ENCODE data around the gene TSR3.
A peak's percentile ranks its signal among the peaks of the same experiment; 100 is the strongest.

TSR3 gene

GRCh38 chr16:1380195-1380594 lies 28.5 kb upstream of the TSR3 start:
- no peak overlapping the region for H4K8ac ChIP-seq (ENCODE audit: low read length)
- H2AK5ac ChIP-seq (ENCODE audit: low read length, severe bottlenecking): no peak overlapping the region
- H4K91ac ChIP-seq (ENCODE audit: low read length): no peak overlapping the region
- no peak overlapping the region for H3K18ac ChIP-seq (ENCODE audit: low read depth in 1 of 2, low read length in 2 of 2)
- peaks cover 19 to 52% of the 10 kb centered on the region in 2 experiments for H3K36me3 ChIP-seq (ENCODE audit: control insufficient read depth in 1 of 2, insufficient read depth in 2 of 2, low read depth in 1 of 2, low read length in 2 of 2)
- no peaks in the 10 kb centered on the region for H3K27me3 ChIP-seq (ENCODE audit: control insufficient read depth in 1 of 2, insufficient read depth in 1 of 2, low read length in 2 of 2)
- H3K27ac ChIP-seq (ENCODE audit: low read length, poor library complexity, severe bottlenecking): no peak overlapping the region
- H3K9me3 ChIP-seq (ENCODE audit: control insufficient read depth, low read length): no peaks in the 10 kb centered on the region
- no peak overlapping the region for H3K9ac ChIP-seq (ENCODE audit: low read length)
- H3K4me2 ChIP-seq (ENCODE audit: low read length, poor library complexity, severe bottlenecking): no peak overlapping the region
- no peak overlapping the region for H2AFZ ChIP-seq (ENCODE audit: low read depth, low read length)
- DNase-seq: no peak
- H2BK5ac ChIP-seq (ENCODE audit: low read depth, low read length, poor library complexity, severe bottlenecking): no peak overlapping the region
- no peak overlapping the region for H2BK15ac ChIP-seq (ENCODE audit: low read depth, poor library complexity, severe bottlenecking)
- no peak overlapping the region for H3K14ac ChIP-seq (ENCODE audit: low read length in 2 of 2)
- H3K23ac ChIP-seq (ENCODE audit: low read length in 2 of 2): no peak overlapping the region
- no peak overlapping the region for H2BK120ac ChIP-seq (ENCODE audit: low read depth, low read length)
- 71% methylated on average over 9 of the region's 10 CpGs for WGBS
- peaks cover 15% of the 10 kb centered on the region for H3K79me1 ChIP-seq (replicated peaks; ENCODE audit: low read length, poor library complexity, severe bottlenecking)
- no peak overlapping the region for H2BK12ac ChIP-seq (ENCODE audit: low read length in 2 of 2)
- H3K4ac ChIP-seq (ENCODE audit: low read depth in 1 of 2, low read length in 2 of 2): no peak overlapping the region
- H3K4me3 ChIP-seq (ENCODE audit: insufficient read depth in 1 of 2, low read depth in 1 of 2, low read length in 2 of 2): no peak overlapping the region
- peaks cover 30% of the 10 kb centered on the region for H3K4me1 ChIP-seq (ENCODE audit: control insufficient read depth, insufficient read depth, low read depth, low read length)

- no peaks in the 10 kb centered on the region for H3K27me3 ChIP-seq (ENCODE audit: control insufficient read depth in 1 of 2, insufficient read depth in 1 of 2, low read length in 2 of 2)
- H3K4me3 ChIP-seq (ENCODE audit: insufficient read depth in 1 of 2, low read depth in 1 of 2, low read length in 2 of 2): peak overlapping the region; percentile 66 to 70
- H3K9ac ChIP-seq (ENCODE audit: low read length): peak overlapping the region; percentile 79
- peaks cover 15 to 52% of the 10 kb centered on the region in 2 experiments for H3K36me3 ChIP-seq (ENCODE audit: control insufficient read depth in 1 of 2, insufficient read depth in 2 of 2, low read depth in 1 of 2, low read length in 2 of 2)
- peak overlapping the region; percentile 65 to 67 for H3K4ac ChIP-seq (ENCODE audit: low read depth in 1 of 2, low read length in 2 of 2)
- no peaks in the 10 kb centered on the region for H3K9me3 ChIP-seq (ENCODE audit: control insufficient read depth, low read length)
- peak overlapping the region; percentile 87 to 89 for H3K18ac ChIP-seq (ENCODE audit: low read depth in 1 of 2, low read length in 2 of 2)
- H2BK15ac ChIP-seq (ENCODE audit: low read depth, poor library complexity, severe bottlenecking): peak overlapping the region; percentile 89
- peak overlapping the region; percentile 85 for H4K91ac ChIP-seq (ENCODE audit: low read length)
- H2AFZ ChIP-seq (ENCODE audit: low read depth, low read length): no peak overlapping the region
- H3K23ac ChIP-seq (ENCODE audit: low read length in 2 of 2): peak overlapping the region in 1 of 2 experiments; percentile 78
- H2BK12ac ChIP-seq (ENCODE audit: low read length in 2 of 2): peak overlapping the region in 1 of 2 experiments; percentile 60
- no peak overlapping the region for H3K27ac ChIP-seq (ENCODE audit: low read length, poor library complexity, severe bottlenecking)
- H3K14ac ChIP-seq (ENCODE audit: low read length in 2 of 2): peak overlapping the region in 1 of 2 experiments; percentile 67
- H2BK5ac ChIP-seq (ENCODE audit: low read depth, low read length, poor library complexity, severe bottlenecking): no peak overlapping the region
- DNase-seq: peak; percentile 50
- peak overlapping the region; percentile 90 for H2BK120ac ChIP-seq (ENCODE audit: low read depth, low read length)
- peaks cover 15% of the 10 kb centered on the region for H3K79me1 ChIP-seq (replicated peaks; ENCODE audit: low read length, poor library complexity, severe bottlenecking)
- peak overlapping the region; percentile 42 for H4K8ac ChIP-seq (ENCODE audit: low read length)
- 2% methylated on average over 56 of the region's 95 CpGs for WGBS
- peak overlapping the region; percentile 97 for H3K4me2 ChIP-seq (ENCODE audit: low read length, poor library complexity, severe bottlenecking)
- no peak overlapping the region for H2AK5ac ChIP-seq (ENCODE audit: low read length, severe bottlenecking)
- peaks cover 37% of the 10 kb centered on the region for H3K4me1 ChIP-seq (ENCODE audit: control insufficient read depth, insufficient read depth, low read depth, low read length)
Observed at GRCh38 chr16:1379304-1380076, 27.8 kb upstream of the TSR3 start.

- peaks cover 42% of the 10 kb centered on the region for H3K4me1 ChIP-seq (ENCODE audit: control insufficient read depth, insufficient read depth, low read depth, low read length)
- H2BK120ac ChIP-seq (ENCODE audit: low read depth, low read length): peak overlapping the region; percentile 90
- peaks cover 15 to 52% of the 10 kb centered on the region in 2 experiments for H3K36me3 ChIP-seq (ENCODE audit: control insufficient read depth in 1 of 2, insufficient read depth in 2 of 2, low read depth in 1 of 2, low read length in 2 of 2)
- peak overlapping the region; percentile 66 to 70 for H3K4me3 ChIP-seq (ENCODE audit: insufficient read depth in 1 of 2, low read depth in 1 of 2, low read length in 2 of 2)
- H3K9me3 ChIP-seq (ENCODE audit: control insufficient read depth, low read length): no peaks in the 10 kb centered on the region
- H3K23ac ChIP-seq (ENCODE audit: low read length in 2 of 2): peak overlapping the region in 1 of 2 experiments; percentile 78
- peak overlapping the region; percentile 65 to 67 for H3K4ac ChIP-seq (ENCODE audit: low read depth in 1 of 2, low read length in 2 of 2)
- peak overlapping the region; percentile 89 for H2BK15ac ChIP-seq (ENCODE audit: low read depth, poor library complexity, severe bottlenecking)
- H2BK5ac ChIP-seq (ENCODE audit: low read depth, low read length, poor library complexity, severe bottlenecking): no peak overlapping the region
- H3K18ac ChIP-seq (ENCODE audit: low read depth in 1 of 2, low read length in 2 of 2): peak overlapping the region; percentile 87 to 89
- peak overlapping the region; percentile 79 for H3K9ac ChIP-seq (ENCODE audit: low read length)
- peak overlapping the region in 1 of 2 experiments; percentile 61 for H3K14ac ChIP-seq (ENCODE audit: low read length in 2 of 2)
- H3K4me2 ChIP-seq (ENCODE audit: low read length, poor library complexity, severe bottlenecking): peak overlapping the region; percentile 97
- H3K79me1 ChIP-seq (replicated peaks; ENCODE audit: low read length, poor library complexity, severe bottlenecking): peaks cover 19% of the 10 kb centered on the region
- H4K8ac ChIP-seq (ENCODE audit: low read length): peak overlapping the region; percentile 62
- H2AFZ ChIP-seq (ENCODE audit: low read depth, low read length): no peak overlapping the region
- peak; percentile 94 for DNase-seq
- no peaks in the 10 kb centered on the region for H3K27me3 ChIP-seq (ENCODE audit: control insufficient read depth in 1 of 2, insufficient read depth in 1 of 2, low read length in 2 of 2)
- 5% methylated on average over 23 of the region's 31 CpGs for WGBS
- H2BK12ac ChIP-seq (ENCODE audit: low read length in 2 of 2): peak overlapping the region in 1 of 2 experiments; percentile 70
- no peak overlapping the region for H2AK5ac ChIP-seq (ENCODE audit: low read length, severe bottlenecking)
- peak overlapping the region; percentile 86 for H4K91ac ChIP-seq (ENCODE audit: low read length)
- H3K27ac ChIP-seq (ENCODE audit: low read length, poor library complexity, severe bottlenecking): no peak overlapping the region
Observed at GRCh38 chr16:1378804-1379303, 27.2 kb upstream of the TSR3 start.

- H3K36me3 ChIP-seq (ENCODE audit: control insufficient read depth in 1 of 2, insufficient read depth in 2 of 2, low read depth in 1 of 2, low read length in 2 of 2): peaks cover 15 to 46% of the 10 kb centered on the region in 2 experiments
- peak overlapping the region; percentile 97 for H3K4me2 ChIP-seq (ENCODE audit: low read length, poor library complexity, severe bottlenecking)
- H3K9ac ChIP-seq (ENCODE audit: low read length): peak overlapping the region; percentile 79
- H2BK15ac ChIP-seq (ENCODE audit: low read depth, poor library complexity, severe bottlenecking): peak overlapping the region; percentile 53
- 83% methylated on average over 25 of the region's 25 CpGs for WGBS
- H4K91ac ChIP-seq (ENCODE audit: low read length): peak overlapping the region; percentile 86
- peak overlapping the region in 1 of 2 experiments; percentile 6 for H3K18ac ChIP-seq (ENCODE audit: low read depth in 1 of 2, low read length in 2 of 2)
- H2AK5ac ChIP-seq (ENCODE audit: low read length, severe bottlenecking): no peak overlapping the region
- H3K9me3 ChIP-seq (ENCODE audit: control insufficient read depth, low read length): no peaks in the 10 kb centered on the region
- no peak overlapping the region for H2AFZ ChIP-seq (ENCODE audit: low read depth, low read length)
- no peak overlapping the region for H2BK5ac ChIP-seq (ENCODE audit: low read depth, low read length, poor library complexity, severe bottlenecking)
- peak overlapping the region in 1 of 2 experiments; percentile 70 for H3K4me3 ChIP-seq (ENCODE audit: insufficient read depth in 1 of 2, low read depth in 1 of 2, low read length in 2 of 2)
- DNase-seq: no peak
- H2BK120ac ChIP-seq (ENCODE audit: low read depth, low read length): no peak overlapping the region
- H3K23ac ChIP-seq (ENCODE audit: low read length in 2 of 2): no peak overlapping the region
- peaks cover 42% of the 10 kb centered on the region for H3K4me1 ChIP-seq (ENCODE audit: control insufficient read depth, insufficient read depth, low read depth, low read length)
- no peaks in the 10 kb centered on the region for H3K27me3 ChIP-seq (ENCODE audit: control insufficient read depth in 1 of 2, insufficient read depth in 1 of 2, low read length in 2 of 2)
- H3K14ac ChIP-seq (ENCODE audit: low read length in 2 of 2): peak overlapping the region in 1 of 2 experiments; percentile 35
- peak overlapping the region in 1 of 2 experiments; percentile 62 for H3K4ac ChIP-seq (ENCODE audit: low read depth in 1 of 2, low read length in 2 of 2)
- H3K79me1 ChIP-seq (replicated peaks; ENCODE audit: low read length, poor library complexity, severe bottlenecking): peaks cover 19% of the 10 kb centered on the region
- peak overlapping the region; percentile 70 to 80 for H2BK12ac ChIP-seq (ENCODE audit: low read length in 2 of 2)
- H3K27ac ChIP-seq (ENCODE audit: low read length, poor library complexity, severe bottlenecking): no peak overlapping the region
- peak overlapping the region; percentile 62 for H4K8ac ChIP-seq (ENCODE audit: low read length)
Observed at GRCh38 chr16:1378087-1378803, 26.6 kb upstream of the TSR3 start.
